HCEC 1CT (cell line): Measurements from ENCODE around the gene ATP2A1.

Experiments
- DNase-seq: peaks from one replicate; pipeline ENCODE4 v3.0.0-alpha.2; 2017

The ATP2A1 gene

GRCh38 chr16:28878083-28878926 is at the start of gene ATP2A1:
TSS of gene ATP2A1 (plus strand) at chr16:28878488. CDS start at chr16:28878672, 184 bp downstream.
- DNase-seq = no peak

GRCh38 chr16:28829747-28830146 is 48.5 kb upstream of the ATP2A1 start:
- DNase-seq = no peak

- no peak for DNase-seq
Observed at GRCh38 chr16:28830531-28830930, 47.8 kb upstream of the ATP2A1 start.

GRCh38 chr16:28834349-28834748 is 43.9 kb upstream of the ATP2A1 start:
- no peak for DNase-seq

- no peak for DNase-seq
Observed at GRCh38 chr16:28834873-28835863, 43.1 kb upstream of the ATP2A1 start.

GRCh38 chr16:28835864-28836760 is 42.2 kb upstream of the ATP2A1 start:
- no peak for DNase-seq

GRCh38 chr16:28836761-28837064 is 41.6 kb upstream of the ATP2A1 start:
- DNase-seq = no peak

- DNase-seq = no peak
Observed at GRCh38 chr16:28837672-28838557, 40.4 kb upstream of the ATP2A1 start.

GRCh38 chr16:28838558-28838918 is 39.8 kb upstream of the ATP2A1 start:
- no peak for DNase-seq

GRCh38 chr16:28839004-28839639 is 39.2 kb upstream of the ATP2A1 start:
- DNase-seq = no peak

- DNase-seq = no peak
Observed at GRCh38 chr16:28839899-28840298, 38.4 kb upstream of the ATP2A1 start.

GRCh38 chr16:28842696-28843095 is 35.6 kb upstream of the ATP2A1 start:
- DNase-seq = no peak

- no peak for DNase-seq
Observed at GRCh38 chr16:28843766-28844165, 34.5 kb upstream of the ATP2A1 start.

GRCh38 chr16:28844226-28844885 is 33.9 kb upstream of the ATP2A1 start:
- DNase-seq = no peak

GRCh38 chr16:28845293-28845692 is 33.0 kb upstream of the ATP2A1 start:
- peak; percentile 1 for DNase-seq

GRCh38 chr16:28845761-28846079 is 32.6 kb upstream of the ATP2A1 start:
- DNase-seq = no peak

GRCh38 chr16:28846080-28846932 is 32.0 kb upstream of the ATP2A1 start, which contains the start of gene TUFM:
TSS of gene TUFM (minus strand) at chr16:28846348. CDS start at chr16:28846269, 79 bp downstream.
- peak; percentile 98 for DNase-seq

GRCh38 chr16:28846933-28847273 is 31.4 kb upstream of the ATP2A1 start:
- DNase-seq = no peak

- DNase-seq = no peak
Observed at GRCh38 chr16:28858421-28858820, 19.9 kb upstream of the ATP2A1 start.

- no peak for DNase-seq
Observed at GRCh38 chr16:28859326-28859725, 19.0 kb upstream of the ATP2A1 start.
